BLaER1 (cell line): Measurements from ENCODE around the gene MAGEL2.
"Not testable (repeated sequence)": the region's sequence is repeated elsewhere in the genome, so short reads cannot be mapped to it uniquely, and the experiment has no call there.

ENCODE experiments used
- H3K27ac ChIP-seq: shearing (Covaris generic); formaldehyde crosslinking; 2 replicates; pipeline ENCODE4 v1.8.1; 2022
- H3K27me3 ChIP-seq: shearing (Covaris generic); formaldehyde crosslinking; 2 replicates; pipeline ENCODE4 v1.8.1; 2022
- H3K36me3 ChIP-seq: shearing (Covaris generic); formaldehyde crosslinking; 2 replicates; pipeline ENCODE4 v1.8.1; 2022
- H3K4me1 ChIP-seq: shearing (Covaris generic); formaldehyde crosslinking; 2 replicates; pipeline ENCODE4 v1.8.1; 2022
- H3K4me2 ChIP-seq: shearing (Covaris generic); formaldehyde crosslinking; 2 replicates; pipeline ENCODE4 v1.8.1; 2022
- H3K4me3 ChIP-seq: shearing (Covaris generic); formaldehyde crosslinking; 2 replicates; pipeline ENCODE4 v1.8.1; 2022
- H3K9ac ChIP-seq: shearing (Covaris generic); formaldehyde crosslinking; 2 replicates; pipeline ENCODE4 v1.8.1; 2022
- H3K9me3 ChIP-seq: shearing (Covaris generic); formaldehyde crosslinking; 2 replicates; pipeline ENCODE4 v1.8.1; 2022
- H4K20me1 ChIP-seq: shearing (Covaris generic); formaldehyde crosslinking; 2 replicates; pipeline ENCODE4 v1.8.1; 2022
- Cebpa-rat ChIP-seq: shearing (Covaris generic); IDR thresholded peaks from 2 replicates; pipeline ENCODE4 v1.8.1; 2022

MAGEL2 gene

DNA sequence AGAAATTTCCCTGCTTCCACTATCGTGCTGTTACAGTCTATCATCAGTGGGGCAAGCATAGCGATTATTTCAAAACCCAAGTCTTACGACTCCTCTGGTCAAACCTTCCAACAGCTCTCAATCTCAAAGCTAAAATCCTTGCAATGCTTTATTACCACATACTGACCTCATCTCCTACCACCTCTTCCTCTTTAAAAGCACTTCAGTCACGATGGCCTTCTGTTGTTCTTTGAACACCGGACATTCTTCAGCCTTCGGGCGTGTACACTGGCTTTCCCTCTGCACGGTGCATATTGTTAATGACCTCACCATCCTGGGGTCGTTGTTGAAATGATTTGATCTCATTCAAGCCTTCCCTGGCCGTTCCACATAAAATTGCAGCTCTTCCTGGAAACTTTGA is 31.1 kb downstream of the MAGEL2 start:
- H3K9ac ChIP-seq = no peak overlapping the region
- no peak for TF ChIP-seq Cebpa-rat
- no peaks in the 10 kb centered on the region for H3K4me1 ChIP-seq
- no peaks in the 10 kb centered on the region for H3K27me3 ChIP-seq
- H3K9me3 ChIP-seq = no peaks in the 10 kb centered on the region
- no peak overlapping the region for H3K4me3 ChIP-seq
- no peak overlapping the region for H3K4me2 ChIP-seq
- H4K20me1 ChIP-seq = no peaks in the 10 kb centered on the region
- H3K27ac ChIP-seq = no peak overlapping the region
- no peaks in the 10 kb centered on the region for H3K36me3 ChIP-seq

- Histone ChIP-seq H3K36me3 (no peaks in the 10 kb centered on the region), H3K9me3 (no peaks in the 10 kb centered on the region), H3K4me1 (peaks cover 9% of the 10 kb centered on the region), H3K4me2 (no peak overlapping the region), H3K27ac (no peak overlapping the region), H3K4me3 (no peak overlapping the region), H3K27me3 (no peaks in the 10 kb centered on the region), H3K9ac (no peak overlapping the region), H4K20me1 (no peaks in the 10 kb centered on the region)
- TF ChIP-seq Cebpa-rat = no peak
These were observed 41.4 kb downstream of the MAGEL2 start for GRCh38 chr15:23606226-23606625.

- TF ChIP-seq Cebpa-rat = no peak
- Histone ChIP-seq H3K27ac (no peak overlapping the region), H3K9ac (no peak overlapping the region), H3K36me3 (no peaks in the 10 kb centered on the region), H3K9me3 (no peaks in the 10 kb centered on the region), H3K27me3 (no peaks in the 10 kb centered on the region), H3K4me1 (peaks cover 8% of the 10 kb centered on the region), H3K4me2 (no peak overlapping the region), H4K20me1 (no peaks in the 10 kb centered on the region), H3K4me3 (no peak overlapping the region)
These were observed 45.5 kb downstream of the MAGEL2 start for GRCh38 chr15:23602124-23602523.

DNA sequence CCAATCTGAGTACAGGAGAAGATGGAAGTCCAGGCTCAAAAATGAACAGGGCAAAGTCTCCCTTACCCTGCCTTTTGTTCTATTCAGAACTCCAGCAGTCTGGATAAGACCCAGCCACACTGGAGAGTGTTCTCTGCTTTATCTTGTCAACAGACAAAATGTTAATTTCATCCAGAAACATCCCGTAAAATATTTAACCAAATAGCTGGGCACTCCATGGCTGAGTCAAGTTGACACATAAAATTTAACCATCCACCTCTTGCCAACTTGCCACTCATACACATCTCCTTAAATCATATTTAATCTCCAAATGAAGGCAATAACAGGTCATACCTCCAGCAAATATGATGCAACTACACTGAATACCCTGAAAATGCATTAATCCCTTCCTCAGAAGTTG is 48.6 kb downstream of the MAGEL2 start:
- Histone ChIP-seq H3K4me1 (no peaks in the 10 kb centered on the region), H3K9ac (no peak overlapping the region), H3K27me3 (no peaks in the 10 kb centered on the region), H3K4me2 (no peak overlapping the region), H3K27ac (no peak overlapping the region), H4K20me1 (no peaks in the 10 kb centered on the region), H3K36me3 (no peaks in the 10 kb centered on the region), H3K4me3 (no peak overlapping the region), H3K9me3 (no peaks in the 10 kb centered on the region)
- no peak for TF ChIP-seq Cebpa-rat

- H3K9ac ChIP-seq, H3K27ac ChIP-seq, H3K4me1 ChIP-seq, H3K4me3 ChIP-seq, H4K20me1 ChIP-seq, H3K4me2 ChIP-seq, H3K36me3 ChIP-seq, H3K27me3 ChIP-seq, H3K9me3 ChIP-seq: not testable (repeated sequence)
These were observed 50.4 kb downstream of the MAGEL2 start for GRCh38 chr15:23597278-23597677.

GRCh38 chr15:23596736-23597135 is 50.9 kb downstream of the MAGEL2 start:
- H3K27me3 ChIP-seq = no peaks in the 10 kb centered on the region
- H3K9ac ChIP-seq = no peak overlapping the region
- no peaks in the 10 kb centered on the region for H3K4me1 ChIP-seq
- H3K4me2 ChIP-seq = no peak overlapping the region
- H3K9me3 ChIP-seq = no peaks in the 10 kb centered on the region
- TF ChIP-seq Cebpa-rat = no peak
- H4K20me1 ChIP-seq = no peaks in the 10 kb centered on the region
- H3K4me3 ChIP-seq = no peak overlapping the region
- no peak overlapping the region for H3K27ac ChIP-seq
- H3K36me3 ChIP-seq = no peaks in the 10 kb centered on the region

DNA sequence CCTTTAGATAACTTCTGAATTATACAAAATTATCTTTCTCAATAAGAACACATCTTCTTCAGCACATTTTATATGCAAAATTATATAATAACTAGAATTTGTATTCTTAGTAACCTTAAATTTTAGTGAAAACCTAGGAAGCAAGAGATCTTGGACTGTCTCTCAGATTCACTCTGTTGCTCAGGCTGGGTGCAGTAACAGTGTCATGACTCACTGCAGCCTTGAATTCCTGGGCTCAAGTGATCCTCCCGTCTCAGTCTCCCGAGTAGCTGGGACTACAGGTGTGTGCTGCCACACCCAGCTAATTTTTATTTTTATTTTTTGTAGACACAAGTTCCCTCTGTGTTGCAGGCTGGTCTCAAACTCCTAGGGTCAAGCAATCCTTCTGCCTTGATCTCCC is 52.3 kb downstream of the MAGEL2 start:
- H3K36me3 ChIP-seq = no peaks in the 10 kb centered on the region
- no peak for TF ChIP-seq Cebpa-rat
- H3K27ac ChIP-seq = no peak overlapping the region
- H3K9ac ChIP-seq = no peak overlapping the region
- no peak overlapping the region for H3K4me2 ChIP-seq
- H3K9me3 ChIP-seq = no peaks in the 10 kb centered on the region
- no peaks in the 10 kb centered on the region for H3K4me1 ChIP-seq
- H3K4me3 ChIP-seq = no peak overlapping the region
- H4K20me1 ChIP-seq = no peaks in the 10 kb centered on the region
- no peaks in the 10 kb centered on the region for H3K27me3 ChIP-seq

DNA sequence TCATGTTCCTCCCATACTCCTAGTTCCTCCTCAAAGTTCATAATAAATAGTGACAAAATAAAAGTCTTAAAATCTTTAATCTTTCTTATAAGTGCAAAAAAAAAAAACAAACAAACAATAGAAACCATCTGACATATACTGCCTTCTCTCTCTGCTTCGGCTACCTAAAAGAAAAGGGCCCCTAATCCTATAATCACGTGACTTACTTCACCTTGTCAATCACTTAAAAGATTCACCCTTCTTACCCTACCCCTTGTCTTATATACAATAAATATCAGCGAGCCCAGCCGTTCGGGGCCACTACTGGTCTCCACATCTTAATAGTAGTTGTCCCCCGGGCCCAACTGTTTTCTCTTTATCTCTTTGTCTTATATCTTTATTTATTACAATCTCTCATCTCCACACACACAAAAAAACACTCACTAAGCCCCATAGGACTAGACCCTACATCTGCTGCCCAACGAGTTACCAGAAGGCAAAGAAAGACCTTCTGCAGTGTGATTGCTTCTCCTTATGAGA is 53.4 kb downstream of the MAGEL2 start:
- no peak for TF ChIP-seq Cebpa-rat
- Histone ChIP-seq H3K9me3 (no peaks in the 10 kb centered on the region), H3K9ac (no peak overlapping the region), H3K36me3 (no peaks in the 10 kb centered on the region), H3K4me1 (no peaks in the 10 kb centered on the region), H4K20me1 (no peaks in the 10 kb centered on the region), H3K4me2 (no peak overlapping the region), H3K4me3 (no peak overlapping the region), H3K27ac (no peak overlapping the region), H3K27me3 (no peaks in the 10 kb centered on the region)
